GM12878 (cell line): ENCODE measurements around the gene BEST2. TPM values are rescaled to one million over a fixed set of nuclear protein-coding genes. Genes with fewer than 3 reads are reported as not detected.
A peak's percentile ranks its signal among the peaks of the same experiment; 100 is the strongest.

ENCODE experiments used
- ATAC-seq: fragments of 200-7000 bp; cut with Tn5 transposase; 3 replicates; pipeline ENCODE4 v1.9.1; 2020; ENCODE audit warnings: mild to moderate bottlenecking, moderate library complexity
- BruUV-seq: library from RNA; stranded (reverse); fragments of 400-500 nt; replicated peaks from 2 replicates; lab custom pipeline; 2021; lab: Mats Ljungman, UMichigan
- CTCF ChIA-PET: fragments of 300-600 bp; sonication (Branson Sonifier 250); formaldehyde crosslinking; extraction: SDS; loops from one replicate; lab custom pipeline; 2021; ENCODE audit warnings: inconsistent platforms; lab: Yijun Ruan, JAX
- POLR2A ChIA-PET: fragments of 350-600 bp; formaldehyde crosslinking; extraction: SDS; loops from one replicate; lab custom pipeline; 2021; ENCODE audit warnings: inconsistent platforms; lab: Charles Lee
- RAD21 ChIA-PET: fragments of 300-600 bp; sonication (Branson Sonifier 250); formaldehyde crosslinking; loops from one replicate; lab custom pipeline; 2023; ENCODE audit warnings: antibody characterized with exemption; ENCODE audit not compliant: unreplicated experiment; lab: Charles Lee
- SMC1A ChIA-PET: fragments of 300-600 bp; sonication (Branson Sonifier 250); formaldehyde crosslinking; loops from one replicate; lab custom pipeline; 2023; ENCODE audit not compliant: unreplicated experiment, uncharacterized antibody; lab: Charles Lee
- DNase-seq: peaks from one replicate; pipeline ENCODE4 v3.0.0-alpha.2; 2011; ENCODE audit warnings: low read depth, low spot score
- FAIRE-seq: peaks from 3 replicates; lab custom pipeline; 2011; peaks lifted over from hg19 to GRCh38; lab: Jason Lieb, UNC
- H2AFZ ChIP-seq: 2 replicates; pipeline ENCODE4 v1.6.0; 2011; ENCODE audit warnings: low read depth, low read length, control low read depth; ENCODE audit not compliant: control insufficient read depth
- H3K27ac ChIP-seq: 2 replicates; pipeline ENCODE4 v1.5.1; 2011; ENCODE audit warnings: control low read depth; ENCODE audit not compliant: control insufficient read depth, insufficient read depth
- H3K27me3 ChIP-seq, 2 experiments: replicated peaks in 1 of 2; 2 replicates each; pipeline versions ENCODE4 v1.6.0 to v1.6.1; 2011; ENCODE audit warnings: low read length in 1 of 2; ENCODE audit not compliant: control insufficient read depth in 2 of 2, insufficient read depth in 2 of 2
- H3K36me3 ChIP-seq, 2 experiments: 2 replicates each; pipeline ENCODE4 v1.5.1; 2011; ENCODE audit warnings: low read length in 1 of 2; ENCODE audit not compliant: control insufficient read depth in 2 of 2, insufficient read depth in 2 of 2
- H3K4me1 ChIP-seq: 2 replicates; pipeline ENCODE4 v1.6.1; 2011; ENCODE audit warnings: mild to moderate bottlenecking, low read length, moderate library complexity, mixed read lengths; ENCODE audit not compliant: control insufficient read depth, insufficient read depth
- H3K4me2 ChIP-seq: 2 replicates; pipeline ENCODE4 v1.6.0; 2011; ENCODE audit warnings: control low read depth; ENCODE audit not compliant: control insufficient read depth, insufficient read depth
- H3K4me3 ChIP-seq: fragments of 200-600 bp; sonication (generic); 2 replicates; pipeline ENCODE4 v1.5.1; 2016
- H3K79me2 ChIP-seq: 2 replicates; pipeline ENCODE4 v1.6.0; 2011; ENCODE audit warnings: low read length; ENCODE audit not compliant: control insufficient read depth, insufficient read depth
- H3K9ac ChIP-seq: 2 replicates; pipeline ENCODE4 v1.8.0; 2011; ENCODE audit warnings: low read length, control low read depth, mixed read lengths; ENCODE audit not compliant: control insufficient read depth, insufficient read depth
- H3K9me3 ChIP-seq: replicated peaks from 3 replicates; pipeline ENCODE4 v1.5.1; 2011; ENCODE audit warnings: mild to moderate bottlenecking, low read length; ENCODE audit not compliant: control insufficient read depth, insufficient read depth
- H4K20me1 ChIP-seq: 2 replicates; pipeline ENCODE4 v1.6.0; 2011; ENCODE audit not compliant: control insufficient read depth, insufficient read depth
- MYC ChIP-seq: IDR thresholded peaks from 2 replicates; pipeline ENCODE4 v1.6.1; 2011; ENCODE audit warnings: mild to moderate bottlenecking, low read length, moderate library complexity, inconsistent platforms; ENCODE audit not compliant: insufficient read depth, insufficient replicate concordance, insufficient read length, severe bottlenecking
- NFYB ChIP-seq: IDR thresholded peaks from 2 replicates; pipeline ENCODE4 v1.6.1; 2011; ENCODE audit warnings: low read depth, mild to moderate bottlenecking, low read length, improper control_type of control experiment, moderate library complexity; ENCODE audit not compliant: insufficient read depth
- NR2C1 ChIP-seq: fragments of 450-650 bp; IDR thresholded peaks from 2 replicates; pipeline ENCODE4 v1.6.1; 2017; ENCODE audit warnings: antibody characterized with exemption, mild to moderate bottlenecking, moderate library complexity
- SP1 ChIP-seq: IDR thresholded peaks from one replicate; pipeline ENCODE4 v1.6.1; 2011; ENCODE audit warnings: low read depth, low read length
- WGBS: methylation state at CpG from one replicate; pipeline ENCODE4 v1.1.6; 2016; ENCODE audit warnings: low lambda C conversion rate; ENCODE audit not compliant: insufficient replicate concordance, insufficient coverage; ENCODE audit errors: missing lambda C conversion rate; 5-methylcytosine and 5-hydroxymethylcytosine counted together
- in situ Hi-C: fragments of 300-500 bp; cut with MboI; formaldehyde crosslinking; loops from 9 replicates; pipeline ENCODE4 v1.14.3; 2018; ENCODE audit warnings: mixed read lengths
- intact Hi-C: fragments of 100-400 bp; cut with micrococcal nuclease; formaldehyde crosslinking; loops from one replicate; pipeline ENCODE4 v1.14.2; 2022; ENCODE audit not compliant: unreplicated experiment
- polyA plus RNA-seq, 11 experiments: library from polyadenylated mRNA; depleted of rRNA in 4 of 11; unstranded in 6 of 11; stranded (reverse) in 5 of 11; fragments of >200 nt; fragmentation: Nextera tagmentation in 4 of 11; fragmentation: Illumina TruSeq in 1 of 11; extraction: Ambion mirVana in 4 of 11; extraction: Trizol in 1 of 11; gene quantifications; 1 replicate in 1 of 11; 2 replicates in 10 of 11; pipeline versions ENCODE4 v1.2.1 to v1.2.3, GENCODE V29; 2011 to 2016; ENCODE audit warnings: inconsistent platforms in 2 of 11, missing spikeins in 2 of 11, low read depth in 1 of 11
- total RNA-seq, 4 experiments: library from RNA; depleted of rRNA in 3 of 4; stranded (reverse); fragments of >200 nt in 3 of 4; fragmentation: Illumina TruSeq in 1 of 4; extraction: Trizol in 1 of 4; gene quantifications; 2 replicates each; pipeline versions ENCODE4 v1.2.1 to v1.2.3, GENCODE V29; 2013 to 2021
- TF ChIP-seq, protein P1 (sequence below): fragments of 450-650 bp; IDR thresholded peaks from 2 replicates; pipeline ENCODE4 v1.6.1; 2016; ENCODE audit warnings: mild to moderate bottlenecking
- TF ChIP-seq, protein P2 (sequence below): IDR thresholded peaks from 2 replicates; pipeline ENCODE4 v1.6.1; 2011; ENCODE audit warnings: mild to moderate bottlenecking, low read depth, low read length, moderate library complexity; ENCODE audit not compliant: insufficient replicate concordance
- TF ChIP-seq, protein P3 (sequence below): IDR thresholded peaks from 2 replicates; pipeline ENCODE4 v1.6.1; 2011; ENCODE audit warnings: borderline replicate concordance, low read depth, mild to moderate bottlenecking, moderate library complexity, mixed read lengths, low read length; ENCODE audit not compliant: insufficient read depth; ENCODE audit errors: extremely low read length

The BEST2 gene
- total and polyA plus RNA-seq, 10 of the 15 experiments (the other 5 are each of a cell fraction or from before 2014, with no cell fraction given): not detected

DNA sequence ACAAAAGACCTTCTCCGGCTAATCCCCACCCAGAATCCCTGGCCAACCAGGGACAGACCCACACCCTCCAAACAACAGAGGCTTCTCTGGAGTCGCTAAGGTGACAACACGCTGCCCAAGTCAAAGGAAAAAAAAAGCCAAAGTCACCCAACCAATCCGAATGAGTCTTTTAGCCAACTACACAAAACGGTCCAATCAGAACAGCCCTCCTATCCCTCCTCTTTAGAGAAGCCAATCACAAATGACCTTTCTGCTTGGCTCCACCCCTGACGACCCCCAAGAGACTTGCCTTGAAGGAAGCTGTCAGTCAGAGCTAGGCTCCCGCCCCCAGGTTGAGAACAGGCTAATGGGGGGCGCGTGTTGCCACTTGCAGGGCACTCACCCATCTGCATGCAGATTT lies 48.5 kb upstream of the BEST2 start:
- H3K27ac ChIP-seq: no peak overlapping the region
- FAIRE-seq (peak; percentile 52), DNase-seq (no peak), ATAC-seq (peak; percentile 74)
- ChIA-PET RAD21 (no interaction called here), CTCF (interaction anchor here (1.0 kb wide), 1 partner anchor 26 kb away, joined by 3 read pairs; no protein-coding TSS in a partner anchor), POLR2A (no interaction called here), SMC1A (interaction anchor here (0.6 to 0.7 kb wide), 2 partner anchors 22 to 92 kb away, joined by 3 to 4 read pairs; partner anchors contain the start of genes ZNF490 and ZNF791)
- BruUV-seq: no TSS peak
- no peaks in the 10 kb centered on the region for H3K9me3 ChIP-seq
- no peak overlapping the region for H3K4me2 ChIP-seq
- 65% methylated on average over 9 of the region's 9 CpGs for WGBS
- H3K9ac ChIP-seq: no peak overlapping the region
- H3K27me3 ChIP-seq: no peaks in the 10 kb centered on the region
- TF ChIP-seq MYC (no peak), NR2C1 (no peak), NFYB (peak; percentile 66), SP1 (peak; percentile 68)
- TF ChIP-seq, protein P1, sequence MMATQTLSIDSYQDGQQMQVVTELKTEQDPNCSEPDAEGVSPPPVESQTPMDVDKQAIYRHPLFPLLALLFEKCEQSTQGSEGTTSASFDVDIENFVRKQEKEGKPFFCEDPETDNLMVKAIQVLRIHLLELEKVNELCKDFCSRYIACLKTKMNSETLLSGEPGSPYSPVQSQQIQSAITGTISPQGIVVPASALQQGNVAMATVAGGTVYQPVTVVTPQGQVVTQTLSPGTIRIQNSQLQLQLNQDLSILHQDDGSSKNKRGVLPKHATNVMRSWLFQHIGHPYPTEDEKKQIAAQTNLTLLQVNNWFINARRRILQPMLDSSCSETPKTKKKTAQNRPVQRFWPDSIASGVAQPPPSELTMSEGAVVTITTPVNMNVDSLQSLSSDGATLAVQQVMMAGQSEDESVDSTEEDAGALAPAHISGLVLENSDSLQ: peak; percentile 86
- TF ChIP-seq, protein P2, sequence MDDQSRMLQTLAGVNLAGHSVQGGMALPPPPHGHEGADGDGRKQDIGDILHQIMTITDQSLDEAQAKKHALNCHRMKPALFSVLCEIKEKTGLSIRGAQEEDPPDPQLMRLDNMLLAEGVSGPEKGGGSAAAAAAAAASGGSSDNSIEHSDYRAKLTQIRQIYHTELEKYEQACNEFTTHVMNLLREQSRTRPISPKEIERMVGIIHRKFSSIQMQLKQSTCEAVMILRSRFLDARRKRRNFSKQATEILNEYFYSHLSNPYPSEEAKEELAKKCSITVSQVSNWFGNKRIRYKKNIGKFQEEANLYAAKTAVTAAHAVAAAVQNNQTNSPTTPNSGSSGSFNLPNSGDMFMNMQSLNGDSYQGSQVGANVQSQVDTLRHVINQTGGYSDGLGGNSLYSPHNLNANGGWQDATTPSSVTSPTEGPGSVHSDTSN: peak; percentile 60
- TF ChIP-seq, protein P3, sequence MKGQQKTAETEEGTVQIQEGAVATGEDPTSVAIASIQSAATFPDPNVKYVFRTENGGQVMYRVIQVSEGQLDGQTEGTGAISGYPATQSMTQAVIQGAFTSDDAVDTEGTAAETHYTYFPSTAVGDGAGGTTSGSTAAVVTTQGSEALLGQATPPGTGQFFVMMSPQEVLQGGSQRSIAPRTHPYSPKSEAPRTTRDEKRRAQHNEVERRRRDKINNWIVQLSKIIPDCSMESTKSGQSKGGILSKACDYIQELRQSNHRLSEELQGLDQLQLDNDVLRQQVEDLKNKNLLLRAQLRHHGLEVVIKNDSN: no peak
- in situ Hi-C loops: no loop called here
- intact Hi-C loops: no loop called here
- no peak overlapping the region for H3K4me3 ChIP-seq
- no peak overlapping the region for H2AFZ ChIP-seq
- H3K36me3 ChIP-seq: peaks cover 23 to 44% of the 10 kb centered on the region in 2 experiments
- no peaks in the 10 kb centered on the region for H4K20me1 ChIP-seq
- H3K79me2 ChIP-seq: no peaks in the 10 kb centered on the region
- no peaks in the 10 kb centered on the region for H3K4me1 ChIP-seq
